GM23338 (cell line): ENCODE results near the gene NT5M. TPM values are rescaled to one million over a fixed set of nuclear protein-coding genes. Genes with fewer than 3 reads are reported as not detected.

Source experiments
- ATAC-seq: fragments of 200-7000 bp; cut with Tn5 transposase; 3 replicates; pipeline ENCODE4 v1.9.1; 2020
- DNase-seq: peaks from one replicate; pipeline ENCODE4 v3.0.0-alpha.2; 2015; ENCODE audit warnings: low spot score
- H2AFZ ChIP-seq: fragments of 200-600 bp; sonication (generic); 2 replicates; pipeline ENCODE4 v1.8.0; 2016; ENCODE audit warnings: antibody characterized with exemption, mild to moderate bottlenecking, moderate library complexity
- H3F3A ChIP-seq: fragments of 200-600 bp; sonication (generic); replicated peaks from 2 replicates; pipeline ENCODE4 v1.8.0; 2017; ENCODE audit warnings: antibody characterized with exemption, mixed run types, low read depth
- H3K27ac ChIP-seq: fragments of 200-600 bp; sonication (generic); 2 replicates; pipeline ENCODE4 v1.6.1; 2016; ENCODE audit warnings: low read depth
- H3K27me3 ChIP-seq: fragments of 200-600 bp; sonication (generic); 2 replicates; pipeline ENCODE4 v1.8.0; 2016; ENCODE audit warnings: mild to moderate bottlenecking, mixed run types, moderate library complexity; ENCODE audit not compliant: insufficient read depth
- H3K36me3 ChIP-seq: fragments of 200-600 bp; sonication (generic); 2 replicates; pipeline ENCODE4 v1.8.0; 2016; ENCODE audit warnings: mild to moderate bottlenecking; ENCODE audit not compliant: insufficient read depth
- H3K4me1 ChIP-seq: fragments of 200-600 bp; sonication (generic); 2 replicates; pipeline ENCODE4 v1.8.0; 2016; ENCODE audit warnings: mild to moderate bottlenecking, moderate library complexity; ENCODE audit not compliant: insufficient read depth
- H3K4me2 ChIP-seq: fragments of 200-600 bp; sonication (generic); 2 replicates; pipeline ENCODE4 v1.7.1; 2017; ENCODE audit warnings: mixed run types
- H3K4me3 ChIP-seq: fragments of 200-600 bp; sonication (generic); 2 replicates; pipeline ENCODE4 v1.6.1; 2016; ENCODE audit warnings: mixed run types
- H3K79me2 ChIP-seq: fragments of 200-600 bp; sonication (generic); replicated peaks from 2 replicates; pipeline ENCODE4 v1.8.0; 2017; ENCODE audit warnings: mild to moderate bottlenecking; ENCODE audit not compliant: insufficient read depth
- H3K9me2 ChIP-seq: fragments of 200-600 bp; sonication (generic); 2 replicates; pipeline ENCODE4 v1.8.0; 2017; ENCODE audit not compliant: insufficient read depth
- H4K20me1 ChIP-seq: fragments of 200-600 bp; sonication (generic); replicated peaks from 2 replicates; pipeline ENCODE4 v1.8.0; 2017; ENCODE audit warnings: mild to moderate bottlenecking; ENCODE audit not compliant: insufficient read depth
- H3K27ac Mint-ChIP-seq: 2 replicates; pipeline ENCODE4 v1.8.0; 2020; ENCODE audit warnings: inconsistent platforms, mild to moderate bottlenecking, moderate library complexity, mixed read lengths
- H3K27me3 Mint-ChIP-seq: 3 replicates; pipeline ENCODE4 v1.8.0; 2022; ENCODE audit warnings: low read depth, mild to moderate bottlenecking, moderate library complexity, mixed read lengths, inconsistent platforms; ENCODE audit not compliant: insufficient read depth, poor library complexity
- H3K36me3 Mint-ChIP-seq: 3 replicates; pipeline ENCODE4 v1.8.0; 2021; ENCODE audit warnings: low read depth, mild to moderate bottlenecking, inconsistent platforms, moderate library complexity, mixed read lengths
- H3K4me1 Mint-ChIP-seq: 3 replicates; pipeline ENCODE4 v1.8.0; 2020; ENCODE audit warnings: mild to moderate bottlenecking, inconsistent platforms, mixed read lengths
- H3K4me3 Mint-ChIP-seq: 3 replicates; pipeline ENCODE4 v1.8.0; 2021; ENCODE audit warnings: moderate library complexity, mild to moderate bottlenecking, inconsistent platforms, mixed read lengths
- H3K9me3 Mint-ChIP-seq: 3 replicates; pipeline ENCODE4 v1.8.0; 2020; ENCODE audit warnings: moderate library complexity, mild to moderate bottlenecking, inconsistent platforms, mixed read lengths
- CREB1 ChIP-seq: fragments of 250-450 bp; sonication (Bioruptor Pico); IDR thresholded peaks from 2 replicates; pipeline ENCODE4 v1.5.0; 2020; ENCODE audit warnings: low read depth, mild to moderate bottlenecking, moderate library complexity
- EZH2 ChIP-seq: fragments of 200-600 bp; sonication (generic); IDR thresholded peaks from one replicate; pipeline ENCODE4 v1.8.0; 2017; ENCODE audit warnings: antibody characterized with exemption, mild to moderate bottlenecking, low read depth; ENCODE audit not compliant: unreplicated experiment
- EZH2phosphoT487 ChIP-seq: fragments of 200-600 bp; sonication (generic); IDR thresholded peaks from one replicate; pipeline ENCODE4 v1.8.1; 2018; ENCODE audit warnings: antibody characterized with exemption; ENCODE audit not compliant: unreplicated experiment
- JUNB ChIP-seq: IDR thresholded peaks from one replicate; pipeline ENCODE4 v1.6.1; 2016; ENCODE audit warnings: antibody characterized with exemption; ENCODE audit not compliant: unreplicated experiment
- POLR2AphosphoS5 ChIP-seq: IDR thresholded peaks from 2 replicates; pipeline ENCODE4 v1.6.1; 2016; ENCODE audit warnings: antibody characterized with exemption, low read depth
- STAT1 ChIP-seq: IDR thresholded peaks from one replicate; pipeline ENCODE4 v1.6.1; 2016; ENCODE audit warnings: antibody characterized with exemption; ENCODE audit not compliant: unreplicated experiment
- ZNF114 ChIP-seq: fragments of 250-450 bp; sonication (Bioruptor Pico); IDR thresholded peaks from 2 replicates; pipeline ENCODE4 v1.5.0; 2020; ENCODE audit warnings: mild to moderate bottlenecking, moderate library complexity
- ZNF331 ChIP-seq: fragments of 250-450 bp; sonication (Bioruptor Pico); IDR thresholded peaks from 2 replicates; pipeline ENCODE4 v1.5.0; 2020; ENCODE audit warnings: low read depth, mild to moderate bottlenecking, moderate library complexity
- polyA plus RNA-seq: library from polyadenylated mRNA; unstranded; fragments of >200 nt; fragmentation: Nextera tagmentation; extraction: Ambion mirVana; gene quantifications from 2 replicates; pipeline ENCODE4 v1.2.1, GENCODE V29; 2016
- total RNA-seq: library from RNA; depleted of rRNA; stranded (reverse); fragments of >200 nt; shearing (Covaris generic); gene quantifications from 2 replicates; pipeline ENCODE4 v1.2.3, GENCODE V29; 2014
- TF ChIP-seq, protein P1 (sequence below): fragments of 250-450 bp; sonication (Bioruptor Pico); IDR thresholded peaks from 2 replicates; pipeline ENCODE4 v1.5.0; 2020; ENCODE audit warnings: mild to moderate bottlenecking, moderate library complexity
- TF ChIP-seq, protein P2 (sequence below), 2 experiments: fragments of 200-600 bp in 1 of 2; sonication (generic) in 1 of 2; conservative IDR thresholded peaks; 2 replicates each; pipeline versions ENCODE4 v1.5.1 to v1.6.1; 2016 to 2017; ENCODE audit warnings: antibody characterized with exemption in 2 of 2, low read depth in 2 of 2, mild to moderate bottlenecking in 2 of 2, moderate library complexity in 1 of 2

Gene NT5M
- total and polyA plus RNA-seq, 2 experiments from 2014 or later, result 6.0 to 10.6 TPM

DNA sequence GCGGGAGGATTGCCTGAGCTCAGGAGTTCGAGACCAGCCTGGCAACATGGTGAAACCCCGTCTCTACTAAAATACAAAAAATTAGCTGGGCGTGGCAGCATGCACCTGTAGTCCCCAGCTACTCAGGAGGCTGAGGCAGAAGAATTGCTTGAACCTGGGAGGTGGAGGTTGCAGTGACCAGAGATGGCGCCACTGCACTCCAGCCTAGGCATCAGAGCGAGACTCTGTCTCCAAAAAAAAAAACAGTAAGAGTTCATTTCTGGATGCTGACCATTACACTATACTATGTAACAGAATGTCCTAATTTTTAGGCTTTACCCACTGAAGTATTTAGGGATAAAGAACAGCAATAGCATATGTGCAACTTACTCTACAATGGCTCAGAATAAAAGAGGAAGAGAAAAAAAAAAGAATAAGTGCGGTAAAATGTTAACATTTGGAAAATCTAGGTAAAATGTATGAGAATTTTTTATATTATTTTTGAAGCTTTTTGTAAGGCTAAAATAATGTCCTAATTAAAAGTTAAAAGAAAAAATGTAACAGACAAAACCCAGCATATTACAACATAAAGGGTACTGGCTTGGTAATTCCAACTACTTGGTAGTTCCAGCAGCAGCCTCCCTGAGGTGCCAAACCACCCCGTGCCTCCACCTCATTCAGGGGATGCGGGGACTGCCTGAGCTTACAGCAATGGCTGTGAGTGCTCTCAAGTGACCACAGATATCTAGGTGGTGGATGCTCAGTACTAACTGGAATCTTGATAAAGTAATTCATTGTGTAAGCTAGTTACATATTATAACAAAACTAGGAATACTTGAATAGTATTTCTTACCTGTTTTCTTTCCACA is 33.0 kb upstream of the NT5M start (continued):
- TF ChIP-seq, protein P1, sequence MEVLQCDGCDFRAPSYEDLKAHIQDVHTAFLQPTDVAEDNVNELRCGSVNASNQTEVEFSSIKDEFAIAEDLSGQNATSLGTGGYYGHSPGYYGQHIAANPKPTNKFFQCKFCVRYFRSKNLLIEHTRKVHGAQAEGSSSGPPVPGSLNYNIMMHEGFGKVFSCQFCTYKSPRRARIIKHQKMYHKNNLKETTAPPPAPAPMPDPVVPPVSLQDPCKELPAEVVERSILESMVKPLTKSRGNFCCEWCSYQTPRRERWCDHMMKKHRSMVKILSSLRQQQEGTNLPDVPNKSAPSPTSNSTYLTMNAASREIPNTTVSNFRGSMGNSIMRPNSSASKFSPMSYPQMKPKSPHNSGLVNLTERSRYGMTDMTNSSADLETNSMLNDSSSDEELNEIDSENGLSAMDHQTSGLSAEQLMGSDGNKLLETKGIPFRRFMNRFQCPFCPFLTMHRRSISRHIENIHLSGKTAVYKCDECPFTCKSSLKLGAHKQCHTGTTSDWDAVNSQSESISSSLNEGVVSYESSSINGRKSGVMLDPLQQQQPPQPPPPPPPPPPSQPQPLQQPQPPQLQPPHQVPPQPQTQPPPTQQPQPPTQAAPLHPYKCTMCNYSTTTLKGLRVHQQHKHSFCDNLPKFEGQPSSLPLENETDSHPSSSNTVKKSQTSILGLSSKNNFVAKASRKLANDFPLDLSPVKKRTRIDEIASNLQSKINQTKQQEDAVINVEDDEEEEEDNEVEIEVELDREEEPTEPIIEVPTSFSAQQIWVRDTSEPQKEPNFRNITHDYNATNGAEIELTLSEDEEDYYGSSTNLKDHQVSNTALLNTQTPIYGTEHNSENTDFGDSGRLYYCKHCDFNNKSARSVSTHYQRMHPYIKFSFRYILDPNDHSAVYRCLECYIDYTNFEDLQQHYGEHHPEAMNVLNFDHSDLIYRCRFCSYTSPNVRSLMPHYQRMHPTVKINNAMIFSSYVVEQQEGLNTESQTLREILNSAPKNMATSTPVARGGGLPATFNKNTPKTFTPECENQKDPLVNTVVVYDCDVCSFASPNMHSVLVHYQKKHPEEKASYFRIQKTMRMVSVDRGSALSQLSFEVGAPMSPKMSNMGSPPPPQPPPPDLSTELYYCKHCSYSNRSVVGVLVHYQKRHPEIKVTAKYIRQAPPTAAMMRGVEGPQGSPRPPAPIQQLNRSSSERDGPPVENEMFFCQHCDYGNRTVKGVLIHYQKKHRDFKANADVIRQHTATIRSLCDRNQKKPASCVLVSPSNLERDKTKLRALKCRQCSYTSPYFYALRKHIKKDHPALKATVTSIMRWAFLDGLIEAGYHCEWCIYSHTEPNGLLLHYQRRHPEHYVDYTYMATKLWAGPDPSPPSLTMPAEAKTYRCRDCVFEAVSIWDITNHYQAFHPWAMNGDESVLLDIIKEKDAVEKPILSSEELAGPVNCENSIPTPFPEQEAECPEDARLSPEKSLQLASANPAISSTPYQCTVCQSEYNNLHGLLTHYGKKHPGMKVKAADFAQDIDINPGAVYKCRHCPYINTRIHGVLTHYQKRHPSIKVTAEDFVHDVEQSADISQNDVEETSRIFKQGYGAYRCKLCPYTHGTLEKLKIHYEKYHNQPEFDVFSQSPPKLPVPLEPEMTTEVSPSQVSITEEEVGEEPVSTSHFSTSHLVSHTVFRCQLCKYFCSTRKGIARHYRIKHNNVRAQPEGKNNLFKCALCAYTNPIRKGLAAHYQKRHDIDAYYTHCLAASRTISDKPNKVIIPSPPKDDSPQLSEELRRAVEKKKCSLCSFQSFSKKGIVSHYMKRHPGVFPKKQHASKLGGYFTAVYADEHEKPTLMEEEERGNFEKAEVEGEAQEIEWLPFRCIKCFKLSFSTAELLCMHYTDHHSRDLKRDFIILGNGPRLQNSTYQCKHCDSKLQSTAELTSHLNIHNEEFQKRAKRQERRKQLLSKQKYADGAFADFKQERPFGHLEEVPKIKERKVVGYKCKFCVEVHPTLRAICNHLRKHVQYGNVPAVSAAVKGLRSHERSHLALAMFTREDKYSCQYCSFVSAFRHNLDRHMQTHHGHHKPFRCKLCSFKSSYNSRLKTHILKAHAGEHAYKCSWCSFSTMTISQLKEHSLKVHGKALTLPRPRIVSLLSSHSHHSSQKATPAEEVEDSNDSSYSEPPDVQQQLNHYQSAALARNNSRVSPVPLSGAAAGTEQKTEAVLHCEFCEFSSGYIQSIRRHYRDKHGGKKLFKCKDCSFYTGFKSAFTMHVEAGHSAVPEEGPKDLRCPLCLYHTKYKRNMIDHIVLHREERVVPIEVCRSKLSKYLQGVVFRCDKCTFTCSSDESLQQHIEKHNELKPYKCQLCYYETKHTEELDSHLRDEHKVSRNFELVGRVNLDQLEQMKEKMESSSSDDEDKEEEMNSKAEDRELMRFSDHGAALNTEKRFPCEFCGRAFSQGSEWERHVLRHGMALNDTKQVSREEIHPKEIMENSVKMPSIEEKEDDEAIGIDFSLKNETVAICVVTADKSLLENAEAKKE (CRISPR knock-in tag), result no peak
- no peak for TF ChIP-seq ZNF114 (CRISPR knock-in tag)
- TF ChIP-seq EZH2, result no peak

DNA sequence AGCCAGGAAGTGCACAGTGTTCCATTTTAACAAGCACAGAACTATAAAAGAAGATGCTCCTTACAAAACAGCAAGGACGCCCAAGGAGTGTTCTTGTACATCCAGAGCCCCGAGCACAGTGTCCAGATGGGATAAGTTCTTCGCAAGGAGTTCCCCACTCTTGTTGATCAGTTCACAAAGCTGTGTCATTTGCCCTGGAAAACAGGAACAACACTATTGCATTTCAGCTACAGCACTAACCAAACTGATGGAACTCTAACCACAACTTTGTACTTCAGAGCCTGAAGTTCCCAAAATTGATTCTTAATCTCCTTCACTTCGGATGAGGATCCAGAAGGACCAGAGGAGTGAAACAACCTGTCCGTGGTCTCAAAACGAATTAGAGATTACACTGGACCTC is 27.2 kb upstream of the NT5M start:
- no peaks in the 10 kb centered on the region for H3F3A ChIP-seq
- Mint-ChIP-seq H3K9me3 (no peaks in the 10 kb centered on the region), H3K27me3 (peaks cover 4% of the 10 kb centered on the region), H3K27ac (no peak overlapping the region), H3K4me3 (no peak overlapping the region), H3K4me1 (peaks cover 12% of the 10 kb centered on the region; the same call in 2 of the 3 replicates), H3K36me3 (peaks cover 29% of the 10 kb centered on the region)
- peaks cover 58% of the 10 kb centered on the region for H4K20me1 ChIP-seq
- no peak overlapping the region for H3K4me3 ChIP-seq
- DNase-seq, result no peak
- H3K27me3 ChIP-seq, result no peaks in the 10 kb centered on the region
- no peak overlapping the region for H3K4me2 ChIP-seq
- no peaks in the 10 kb centered on the region for H3K9me2 ChIP-seq
- no peak overlapping the region for H3K27ac ChIP-seq
- peaks cover 8% of the 10 kb centered on the region for H3K36me3 ChIP-seq
- H3K4me1 ChIP-seq, result peaks cover 10% of the 10 kb centered on the region
- ATAC-seq, result no peak
- H2AFZ ChIP-seq, result no peak overlapping the region
- peaks cover 86% of the 10 kb centered on the region for H3K79me2 ChIP-seq
- no peak for TF ChIP-seq CREB1 (CRISPR knock-in tag)
- no peak for TF ChIP-seq EZH2phosphoT487
- no peak for TF ChIP-seq JUNB
- TF ChIP-seq ZNF114 (CRISPR knock-in tag), result no peak
- TF ChIP-seq, protein P2, sequence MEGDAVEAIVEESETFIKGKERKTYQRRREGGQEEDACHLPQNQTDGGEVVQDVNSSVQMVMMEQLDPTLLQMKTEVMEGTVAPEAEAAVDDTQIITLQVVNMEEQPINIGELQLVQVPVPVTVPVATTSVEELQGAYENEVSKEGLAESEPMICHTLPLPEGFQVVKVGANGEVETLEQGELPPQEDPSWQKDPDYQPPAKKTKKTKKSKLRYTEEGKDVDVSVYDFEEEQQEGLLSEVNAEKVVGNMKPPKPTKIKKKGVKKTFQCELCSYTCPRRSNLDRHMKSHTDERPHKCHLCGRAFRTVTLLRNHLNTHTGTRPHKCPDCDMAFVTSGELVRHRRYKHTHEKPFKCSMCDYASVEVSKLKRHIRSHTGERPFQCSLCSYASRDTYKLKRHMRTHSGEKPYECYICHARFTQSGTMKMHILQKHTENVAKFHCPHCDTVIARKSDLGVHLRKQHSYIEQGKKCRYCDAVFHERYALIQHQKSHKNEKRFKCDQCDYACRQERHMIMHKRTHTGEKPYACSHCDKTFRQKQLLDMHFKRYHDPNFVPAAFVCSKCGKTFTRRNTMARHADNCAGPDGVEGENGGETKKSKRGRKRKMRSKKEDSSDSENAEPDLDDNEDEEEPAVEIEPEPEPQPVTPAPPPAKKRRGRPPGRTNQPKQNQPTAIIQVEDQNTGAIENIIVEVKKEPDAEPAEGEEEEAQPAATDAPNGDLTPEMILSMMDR (conservative IDR thresholded peaks at IDR 0.05; ENCODE audit: low read depth in 2 of 2), result no peak
- TF ChIP-seq STAT1, result no peak
- TF ChIP-seq POLR2AphosphoS5, result no peak
- TF ChIP-seq ZNF331 (CRISPR knock-in tag), result no peak
- TF ChIP-seq EZH2, result no peak
